Gastroesophageal sphincter (tissue), 4 donors: ENCODE data around the gene FNDC3B. TPM values are rescaled to one million over a fixed set of nuclear protein-coding genes. Genes with fewer than 3 reads are reported as not detected.

ENCODE experiments used
- ATAC-seq: fragments of 150-250 bp; one replicate; pipeline ENCODE4 v1.9.1; 2016; ENCODE audit warnings: mild to moderate bottlenecking, moderate library complexity
- H3K27ac ChIP-seq, 4 donors: fragments of 200-600 bp; sonication (generic) in 3 of 4; 1 replicate in 3 of 4; 2 replicates in 1 of 4; pipeline ENCODE4 v1.5.1; 2016 to 2019
- H3K27me3 ChIP-seq: fragments of 200-600 bp; sonication (generic); one replicate; pipeline ENCODE4 v1.5.1; 2019
- H3K36me3 ChIP-seq, 2 donors: fragments of 200-600 bp; sonication (generic); one replicate each; pipeline ENCODE4 v1.5.1; 2019; ENCODE audit warnings: control low read depth in 1 of 2
- H3K4me1 ChIP-seq, 3 donors: fragments of 200-600 bp; sonication (generic); 1 replicate in 2 of 3; 2 replicates in 1 of 3; pipeline ENCODE4 v1.5.1; 2016 to 2019; ENCODE audit warnings: control low read depth in 2 of 3
- H3K4me3 ChIP-seq, 2 donors: fragments of 200-600 bp; sonication (generic); one replicate each; pipeline ENCODE4 v1.5.1; 2019; ENCODE audit warnings: mild to moderate bottlenecking in 1 of 2, moderate library complexity in 1 of 2
- H3K9me3 ChIP-seq, 3 donors: fragments of 200-600 bp; sonication (generic); one replicate each; pipeline ENCODE4 v1.5.1; 2017 to 2019; ENCODE audit warnings: control low read depth in 2 of 3
- EP300 ChIP-seq: sonication (generic); formaldehyde crosslinking; IDR thresholded peaks from one replicate; pipeline ENCODE4 v1.6.1; 2017; ENCODE audit warnings: antibody characterized with exemption, mild to moderate bottlenecking
- POLR2A ChIP-seq, 2 donors: fragments of 450-650 bp; IDR thresholded peaks; one replicate each; pipeline ENCODE4 v1.6.1; 2017; ENCODE audit warnings: antibody characterized with exemption in 2 of 2, mild to moderate bottlenecking in 2 of 2, moderate library complexity in 1 of 2
- POLR2AphosphoS5 ChIP-seq: sonication (generic); formaldehyde crosslinking; IDR thresholded peaks from one replicate; pipeline ENCODE4 v1.6.1; 2017; ENCODE audit warnings: antibody characterized with exemption
- WGBS, 2 donors: methylation state at CpG; one replicate each; pipeline ENCODE4 v1.1.5; 2018; ENCODE audit warnings: low coverage in 1 of 2; 5-methylcytosine and 5-hydroxymethylcytosine counted together
- total RNA-seq, 4 donors: library from RNA; depleted of rRNA; stranded (reverse); fragments of >200 nt; gene quantifications; one replicate each; pipeline ENCODE4 v1.1.0, GENCODE V29; 2016
- TF ChIP-seq, protein P1 (sequence below), 4 experiments: fragments of 200-600 bp in 2 of 4; fragments of 450-650 bp in 2 of 4; sonication (generic) in 1 of 4; IDR thresholded peaks; one replicate each; pipeline ENCODE4 v1.5.1; 2017 to 2019; ENCODE audit warnings: antibody characterized with exemption in 4 of 4, mild to moderate bottlenecking in 2 of 4, moderate library complexity in 2 of 4

The FNDC3B gene
- total RNA-seq, 4 donors from 2014 or later, result 53.1 to 97.2 (median 70.8) TPM

DNA sequence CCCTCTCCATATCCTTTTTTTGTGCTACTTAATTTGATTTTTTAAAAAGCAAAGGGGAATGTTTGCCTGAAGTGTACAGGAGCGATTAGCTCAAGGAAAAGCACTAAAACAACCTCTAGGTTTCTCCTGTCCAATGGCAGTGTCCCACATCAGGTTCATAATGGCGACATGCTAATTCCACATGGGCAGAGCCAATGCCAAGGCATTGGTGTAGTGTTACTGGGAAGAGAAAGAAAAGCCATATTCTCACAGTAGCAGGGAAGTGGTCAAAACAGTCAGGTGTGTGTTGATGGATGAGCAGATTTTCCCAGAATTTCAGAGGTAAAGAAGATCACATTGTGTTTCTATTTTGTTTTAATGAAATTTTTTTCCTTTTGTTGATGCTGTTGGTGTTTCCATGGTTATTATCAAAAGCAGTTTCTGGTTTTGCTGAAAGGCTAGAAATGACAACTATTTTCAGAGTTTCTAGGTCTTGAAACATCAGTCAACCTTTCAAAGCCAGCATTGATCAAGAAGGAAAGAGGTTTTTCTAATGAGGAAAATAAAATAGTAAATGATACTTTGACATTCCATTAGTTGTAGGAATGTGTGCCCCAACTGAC, 65.2 kb downstream of the FNDC3B start:
- Histone ChIP-seq H3K9me3 (no peaks in the 10 kb centered on the region), H3K4me1 (peaks cover 0 to 86% (median 26%) of the 10 kb centered on the region in 3 donors), H3K4me3 (no peak overlapping the region), H3K27ac (no peak overlapping the region), H3K36me3 (no peaks in the 10 kb centered on the region), H3K27me3 (no peaks in the 10 kb centered on the region)
- 66 to 90% methylated on average over 2 of the region's 2 CpGs for WGBS, 2 donors
- no peak for ATAC-seq
- TF ChIP-seq POLR2AphosphoS5, result no peak
- no peak for TF ChIP-seq POLR2A (IDR thresholded peaks at IDR 0.05)
- TF ChIP-seq, protein P1, sequence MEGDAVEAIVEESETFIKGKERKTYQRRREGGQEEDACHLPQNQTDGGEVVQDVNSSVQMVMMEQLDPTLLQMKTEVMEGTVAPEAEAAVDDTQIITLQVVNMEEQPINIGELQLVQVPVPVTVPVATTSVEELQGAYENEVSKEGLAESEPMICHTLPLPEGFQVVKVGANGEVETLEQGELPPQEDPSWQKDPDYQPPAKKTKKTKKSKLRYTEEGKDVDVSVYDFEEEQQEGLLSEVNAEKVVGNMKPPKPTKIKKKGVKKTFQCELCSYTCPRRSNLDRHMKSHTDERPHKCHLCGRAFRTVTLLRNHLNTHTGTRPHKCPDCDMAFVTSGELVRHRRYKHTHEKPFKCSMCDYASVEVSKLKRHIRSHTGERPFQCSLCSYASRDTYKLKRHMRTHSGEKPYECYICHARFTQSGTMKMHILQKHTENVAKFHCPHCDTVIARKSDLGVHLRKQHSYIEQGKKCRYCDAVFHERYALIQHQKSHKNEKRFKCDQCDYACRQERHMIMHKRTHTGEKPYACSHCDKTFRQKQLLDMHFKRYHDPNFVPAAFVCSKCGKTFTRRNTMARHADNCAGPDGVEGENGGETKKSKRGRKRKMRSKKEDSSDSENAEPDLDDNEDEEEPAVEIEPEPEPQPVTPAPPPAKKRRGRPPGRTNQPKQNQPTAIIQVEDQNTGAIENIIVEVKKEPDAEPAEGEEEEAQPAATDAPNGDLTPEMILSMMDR (IDR thresholded peaks at IDR 0.05), result no peak
- no peak for TF ChIP-seq EP300

DNA sequence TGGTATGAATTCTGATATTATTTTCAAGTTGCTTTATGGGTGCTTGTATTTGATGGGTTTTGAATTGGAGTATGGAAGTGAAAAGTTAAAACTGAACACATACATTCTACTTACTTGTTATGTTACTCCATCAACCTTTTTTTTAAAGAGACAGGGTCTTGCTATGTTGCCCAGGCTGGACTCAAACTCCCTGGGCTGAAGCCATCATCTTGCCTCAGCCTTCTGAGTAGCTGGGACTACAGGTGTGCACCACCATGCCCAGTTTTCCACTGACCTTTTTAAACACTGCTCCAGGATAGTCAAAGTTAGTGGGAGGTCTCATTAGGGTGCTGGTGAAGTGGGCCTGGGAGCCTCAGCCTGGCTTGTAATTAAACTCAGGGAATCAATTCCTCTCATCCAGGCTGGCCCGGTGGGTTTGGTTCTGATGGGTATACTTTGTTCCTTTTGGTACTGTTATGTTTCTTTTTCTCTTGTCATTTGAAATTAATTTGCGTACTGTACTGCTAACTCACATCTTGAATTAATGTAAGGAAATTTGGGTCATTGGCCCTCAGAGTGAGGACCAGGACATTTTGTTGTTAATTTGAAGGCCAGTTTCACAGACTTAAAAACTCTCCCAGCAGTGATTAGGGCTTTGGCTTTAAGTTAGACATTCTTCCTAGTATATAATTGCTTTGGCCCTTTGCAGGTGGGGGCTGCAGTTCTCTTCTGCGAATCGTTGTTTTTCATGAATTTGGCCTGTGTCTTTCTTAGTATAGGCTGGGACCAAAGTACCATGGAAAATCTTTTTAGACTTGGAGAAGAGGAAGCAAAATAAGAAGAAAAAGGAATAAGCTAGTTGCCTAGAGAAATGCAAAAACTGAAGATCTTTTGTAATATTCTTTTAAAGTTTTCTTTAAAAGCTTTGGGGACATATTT, 66.9 kb downstream of the FNDC3B start:
- ATAC-seq, result no peak
- Histone ChIP-seq H3K4me3 (no peak overlapping the region), H3K9me3 (no peaks in the 10 kb centered on the region), H3K27ac (peak overlapping the region in 1 of 4 donors; percentile 10), H3K36me3 (no peaks in the 10 kb centered on the region), H3K27me3 (no peaks in the 10 kb centered on the region), H3K4me1 (peaks cover 0 to 71% (median 26%) of the 10 kb centered on the region in 3 donors)
- 81 to 82% methylated on average over 4 of the region's 4 CpGs for WGBS, 2 donors
- TF ChIP-seq, protein P1 (IDR thresholded peaks at IDR 0.05), result no peak
- no peak for TF ChIP-seq POLR2A (IDR thresholded peaks at IDR 0.05)
- TF ChIP-seq POLR2AphosphoS5, result no peak
- TF ChIP-seq EP300, result no peak

DNA sequence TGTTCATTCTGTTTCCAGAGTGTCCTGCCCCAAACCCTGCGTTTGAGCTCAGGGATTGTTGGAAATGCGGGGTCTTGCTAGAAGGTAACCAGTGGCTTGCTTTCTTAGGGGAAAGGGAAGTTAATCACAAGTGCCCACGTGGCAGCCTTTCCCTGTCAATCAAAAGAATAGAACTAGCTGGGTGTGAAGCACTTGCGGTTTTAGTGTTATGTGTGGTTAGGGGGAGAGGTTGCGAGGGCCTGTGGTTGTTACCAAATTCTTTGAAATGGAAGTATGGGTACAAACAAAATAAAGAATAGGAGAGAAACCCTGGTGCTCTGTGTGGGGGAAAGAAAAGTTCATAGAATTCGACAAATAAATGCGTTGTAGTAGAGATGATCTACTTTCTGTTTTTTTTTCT, 67.6 kb downstream of the FNDC3B start:
- TF ChIP-seq POLR2AphosphoS5 (no peak), EP300 (no peak), POLR2A (IDR thresholded peaks at IDR 0.05) (no peak)
- TF ChIP-seq, protein P1 (IDR thresholded peaks at IDR 0.05), result no peak
- H3K27me3 ChIP-seq, result no peaks in the 10 kb centered on the region
- no peak for ATAC-seq
- 77 to 81% methylated on average over 6 to 7 of the region's 7 CpGs for WGBS, 2 donors
- peaks cover 0 to 64% (median 26%) of the 10 kb centered on the region in 3 donors for H3K4me1 ChIP-seq
- no peaks in the 10 kb centered on the region for H3K36me3 ChIP-seq
- no peaks in the 10 kb centered on the region for H3K9me3 ChIP-seq
- H3K4me3 ChIP-seq, result no peak overlapping the region
- no peak overlapping the region for H3K27ac ChIP-seq

DNA sequence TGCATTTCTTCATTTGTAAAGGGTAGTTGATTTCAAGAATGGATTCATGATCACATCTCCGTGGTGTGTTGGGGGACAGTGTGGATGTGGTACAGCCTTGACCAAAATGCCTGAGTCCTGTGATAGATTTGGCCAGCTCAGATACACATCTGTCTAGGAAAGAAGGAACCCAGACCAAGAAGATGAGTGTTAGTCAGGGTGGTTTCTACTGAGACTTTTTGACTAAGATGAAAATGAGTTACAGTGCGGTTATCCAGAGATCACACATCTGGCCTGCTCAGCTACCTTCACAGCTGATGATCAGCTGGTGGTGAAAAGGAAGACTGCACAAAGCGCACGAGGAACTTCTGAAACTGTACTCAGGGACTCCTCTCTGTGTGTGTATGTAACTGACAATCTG, 68.0 kb downstream of the FNDC3B start:
- ATAC-seq, result no peak
- H3K4me3 ChIP-seq, result no peak overlapping the region
- peaks cover 0 to 65% (median 26%) of the 10 kb centered on the region in 3 donors for H3K4me1 ChIP-seq
- no peaks in the 10 kb centered on the region for H3K36me3 ChIP-seq
- 63 to 85% methylated on average over 1 to 4 of the region's 4 CpGs for WGBS, 2 donors
- H3K27ac ChIP-seq, result peak overlapping the region in 1 of 4 donors; percentile 4
- H3K27me3 ChIP-seq, result no peaks in the 10 kb centered on the region
- no peaks in the 10 kb centered on the region for H3K9me3 ChIP-seq
- no peak for TF ChIP-seq POLR2A (IDR thresholded peaks at IDR 0.05)
- no peak for TF ChIP-seq POLR2AphosphoS5
- TF ChIP-seq EP300, result no peak
- TF ChIP-seq, protein P1 (IDR thresholded peaks at IDR 0.05), result no peak
